Measurements from ENCODE around the gene TCAP. TPM values are rescaled to one million over a fixed set of nuclear protein-coding genes. Genes with fewer than 3 reads are reported as not detected.

Gene TCAP
- total RNA-seq, 2 experiments from 2014 or later: 0.82 to 0.92 TPM

DNA sequence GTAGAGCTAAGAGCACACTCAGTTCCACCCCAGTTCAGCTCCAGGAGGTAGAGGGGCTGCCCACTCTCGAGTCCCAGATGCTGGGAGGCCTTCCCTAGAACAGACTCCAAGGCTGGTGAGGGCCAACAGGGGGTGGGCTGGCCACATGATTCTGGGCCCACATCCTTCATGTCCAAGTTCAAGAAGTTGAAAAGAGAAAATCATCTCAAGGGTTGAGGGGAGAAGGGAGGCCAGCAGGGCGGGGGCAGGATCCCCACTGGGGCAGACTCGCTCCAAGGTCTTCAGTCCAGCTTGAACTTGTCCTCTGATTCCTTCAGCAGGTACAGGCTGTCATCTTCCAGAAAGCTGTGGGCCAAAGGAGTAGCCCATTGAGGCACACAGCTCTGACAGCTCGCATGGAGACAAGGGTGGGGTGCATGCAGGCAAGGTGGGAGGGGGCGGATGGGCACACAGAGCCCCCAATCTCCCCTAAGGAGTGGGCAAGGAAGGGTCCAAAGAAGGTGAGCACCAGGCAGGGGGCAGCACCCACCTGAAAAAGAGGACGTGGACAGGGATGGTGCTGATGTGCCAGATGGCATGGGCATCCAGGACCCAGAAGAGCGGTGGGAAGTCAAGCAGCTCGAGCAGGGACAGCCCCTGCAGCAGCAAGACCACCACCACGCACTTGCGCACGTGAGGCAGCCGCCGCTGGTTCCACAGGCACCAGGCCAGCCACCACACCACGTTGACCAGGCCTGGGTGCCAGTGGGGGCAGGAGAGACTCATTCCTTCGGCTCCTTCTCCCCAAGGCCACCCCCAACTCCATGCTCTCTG, 7.6 kb downstream of the TCAP start:
- ChIA-PET CTCF (interaction anchor here (0.6 to 2.5 kb wide), 6 partner anchors 9 to 63 kb away, joined by 3 to 11 read pairs (median 6); partner anchors contain the start of gene MIEN1), POLR2A (interaction anchor here (0.9 kb wide), 1 partner anchor 15 kb away, joined by 4 read pairs; the partner anchor contains the start of gene PGAP3)

DNA sequence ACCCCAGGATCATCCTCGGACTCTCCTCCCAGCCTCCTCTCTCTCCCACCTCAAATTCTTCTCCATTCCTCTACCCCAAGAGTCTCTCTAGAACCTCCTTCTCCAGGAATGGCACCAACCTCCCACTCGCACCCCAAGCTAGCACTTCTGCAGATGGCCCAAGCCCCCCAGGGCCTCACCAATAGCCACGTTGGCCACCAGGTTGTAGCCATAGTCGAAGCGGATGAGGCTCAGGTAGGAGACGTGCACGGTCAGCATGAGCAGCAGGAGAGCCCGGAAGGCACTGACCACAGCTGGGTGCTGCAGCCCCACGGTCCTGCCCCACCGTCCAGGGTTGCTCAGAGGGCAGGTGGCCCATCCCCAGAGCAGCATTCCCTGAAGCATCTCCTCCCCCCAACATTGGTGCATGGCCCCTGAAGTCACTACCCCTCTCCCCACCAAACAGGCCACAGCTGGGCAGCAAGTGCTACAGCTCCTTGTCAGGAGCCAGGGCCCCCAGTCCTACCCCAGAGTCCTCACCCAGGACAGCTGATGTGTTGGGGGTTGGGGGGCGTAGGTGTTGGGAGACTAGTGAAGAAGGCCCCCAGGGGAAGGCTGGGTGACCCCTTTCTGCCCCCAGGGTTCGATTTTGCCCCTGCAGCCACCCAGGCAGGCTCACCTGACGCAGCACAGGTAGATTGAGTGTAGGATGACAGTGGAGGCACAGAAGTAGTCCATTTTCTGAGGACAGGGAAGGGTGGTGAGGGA, 8.4 kb downstream of the TCAP start:
- ChIA-PET CTCF (interaction anchor here (0.6 to 2.5 kb wide), 4 partner anchors 9 to 63 kb away, joined by 3 to 11 read pairs (median 4); partner anchors contain the start of gene MIEN1), POLR2A (no interaction called here)

DNA sequence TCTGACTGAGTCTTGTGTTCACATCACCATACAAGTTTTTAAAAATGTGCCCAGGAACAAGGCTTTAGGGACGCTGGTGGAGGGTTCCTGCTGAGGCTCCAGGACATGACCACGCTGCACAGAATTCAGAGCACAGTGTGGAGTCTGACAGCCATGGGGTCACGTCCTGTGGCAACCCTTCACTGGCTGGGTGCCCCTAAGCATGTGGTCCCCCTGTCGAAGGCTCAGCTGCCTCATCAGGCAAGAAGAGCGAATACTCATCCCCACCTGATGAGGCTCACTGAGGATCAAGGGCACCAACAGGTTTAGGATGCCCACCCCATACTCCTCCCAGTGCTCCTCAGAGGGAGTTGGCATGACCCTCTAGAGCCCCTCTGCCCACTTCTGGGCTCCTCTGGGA, 9.0 kb downstream of the TCAP start:
- ChIA-PET POLR2A (no interaction called here), CTCF (interaction anchor here (0.9 to 2.5 kb wide), 2 partner anchors 51 to 55 kb away, joined by 3 to 11 read pairs; partner anchors contain the start of gene MIEN1)

DNA sequence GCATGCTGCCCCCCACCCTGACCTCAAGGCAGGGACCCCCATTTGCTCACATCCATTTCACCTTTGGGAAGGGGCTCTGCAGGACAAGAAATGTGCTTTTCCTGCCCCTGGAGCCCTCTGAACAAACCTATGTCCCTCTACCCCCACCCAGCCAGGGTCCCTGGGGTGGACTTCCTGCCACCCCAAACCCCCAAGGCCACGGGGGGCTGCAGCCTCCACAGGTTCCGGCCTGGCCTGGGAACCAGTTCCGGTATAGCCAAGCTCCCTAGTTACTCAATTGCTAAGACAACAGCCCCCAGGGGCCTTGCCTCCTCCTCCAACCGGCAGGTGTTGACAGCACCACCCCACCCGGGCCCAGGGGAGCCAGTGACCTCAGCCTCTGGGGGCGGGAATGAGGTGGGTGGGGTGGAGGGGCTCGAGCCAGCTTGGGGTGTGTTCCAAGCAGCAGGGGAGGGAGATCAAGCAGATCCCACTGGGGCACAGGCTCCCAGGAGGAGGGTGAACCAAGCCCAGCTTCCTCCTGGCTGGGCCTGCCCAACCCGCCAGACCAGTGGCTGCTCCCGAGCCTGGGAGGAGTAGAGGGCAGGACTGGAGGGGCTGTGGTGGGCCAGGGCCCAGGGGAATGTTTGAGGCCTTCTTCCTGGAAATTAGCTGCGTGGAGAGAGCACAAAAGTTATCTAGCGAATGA, 9.7 kb downstream of the TCAP start:
- ChIA-PET POLR2A (no interaction called here), CTCF (interaction anchor here (0.6 to 2.6 kb wide), 6 partner anchors 21 to 256 kb away, joined by 3 to 7 read pairs (median 3); no protein-coding TSS in a partner anchor)

GRCh38 chr17:39675390-39676082, 10.4 kb downstream of the TCAP start:
- CTCF ChIA-PET: interaction anchor here (0.6 to 2.6 kb wide), 7 partner anchors 22 to 255 kb away, joined by 3 to 7 read pairs (median 3); partner anchors contain the start of gene MIEN1
- POLR2A ChIA-PET: no interaction called here

- POLR2A ChIA-PET: no interaction called here
Observed at GRCh38 chr17:39676198-39676819, 11.2 kb downstream of the TCAP start.

GRCh38 chr17:39677072-39677471, 11.9 kb downstream of the TCAP start:
- POLR2A ChIA-PET: interaction anchor here (0.6 kb wide), 1 partner anchor 20 kb away, joined by 5 read pairs; no protein-coding TSS in a partner anchor
- CTCF ChIA-PET: interaction anchor here (0.7 to 5.5 kb wide), 5 partner anchors 9 to 55 kb away, joined by 3 to 28 read pairs (median 7); partner anchors contain the start of genes MIEN1 and PNMT

More at GRCh38 chr17:39676198-39676819, 11.2 kb downstream of the TCAP start:
- CTCF ChIA-PET: interaction anchor here (0.9 to 5.5 kb wide), 5 partner anchors 22 to 54 kb away, joined by 3 to 26 read pairs (median 5); partner anchors contain the start of gene MIEN1

GRCh38 chr17:39677542-39678339, 12.6 kb downstream of the TCAP start:
- CTCF ChIA-PET: interaction anchor here (0.7 to 5.5 kb wide), 4 partner anchors 9 to 56 kb away, joined by 3 to 28 read pairs (median 15); partner anchors contain the start of gene PNMT
- POLR2A ChIA-PET: interaction anchor here (0.5 kb wide), 1 partner anchor 14 kb away, joined by 3 read pairs; no protein-coding TSS in a partner anchor

- CTCF ChIA-PET: interaction anchor here (1.0 to 5.5 kb wide), 4 partner anchors 9 to 57 kb away, joined by 4 to 28 read pairs (median 15); partner anchors contain the start of genes PGAP3 and PNMT
- POLR2A ChIA-PET: interaction anchor here (0.5 kb wide), 1 partner anchor 13 kb away, joined by 3 read pairs; no protein-coding TSS in a partner anchor
Observed at GRCh38 chr17:39678340-39679116, 13.4 kb downstream of the TCAP start.

DNA sequence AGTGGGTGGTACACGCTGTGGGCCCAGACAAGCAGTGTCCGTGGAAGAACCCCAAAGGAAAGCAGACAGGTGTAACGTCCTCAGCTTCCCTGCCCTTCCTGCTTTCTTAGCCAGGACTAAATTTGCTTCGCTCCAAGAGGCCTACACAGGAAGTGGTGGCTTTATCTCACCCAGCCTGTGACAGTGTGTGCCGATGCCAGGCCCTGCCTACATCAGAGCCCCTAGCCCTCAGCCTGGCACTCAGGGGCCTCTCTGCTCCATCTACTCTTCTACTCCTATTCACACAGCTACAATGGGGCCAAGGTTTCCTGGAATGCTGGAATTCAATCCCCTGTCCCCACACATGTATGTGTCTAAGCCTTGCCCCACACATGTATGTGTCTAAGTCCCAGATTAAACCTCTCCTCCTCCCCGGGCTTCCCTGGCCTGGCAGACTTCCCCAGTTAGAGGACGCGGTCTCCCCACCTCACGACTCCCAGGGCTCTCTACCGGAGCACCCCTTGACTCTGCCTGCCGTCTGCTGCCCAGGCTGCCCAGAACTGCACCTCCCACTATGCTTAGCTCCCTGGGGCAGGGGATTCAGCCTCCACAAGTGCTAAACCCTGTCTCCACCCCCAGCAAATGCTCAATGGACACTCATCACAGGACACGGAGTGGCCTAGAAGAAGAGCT, 14.5 kb downstream of the TCAP start:
- CTCF ChIA-PET: interaction anchor here (1.2 to 5.5 kb wide), 5 partner anchors 8 to 57 kb away, joined by 3 to 28 read pairs (median 10); partner anchors contain the start of genes PGAP3 and PNMT
- POLR2A ChIA-PET: interaction anchor here (0.6 kb wide), 1 partner anchor 316 kb away, joined by 3 read pairs; no protein-coding TSS in a partner anchor

- ChIA-PET POLR2A (no interaction called here), CTCF (no interaction called here)
Observed at GRCh38 chr17:39683295-39683939, 18.3 kb downstream of the TCAP start.

GRCh38 chr17:39684369-39685192, 19.4 kb downstream of the TCAP start:
- ChIA-PET POLR2A (interaction anchor here (0.7 kb wide), 1 partner anchor 16 kb away, joined by 4 read pairs; no protein-coding TSS in a partner anchor), CTCF (interaction anchor here (0.6 kb wide), 1 partner anchor 165 kb away, joined by 6 read pairs; no protein-coding TSS in a partner anchor)

GRCh38 chr17:39687101-39687545, 22.0 kb downstream of the TCAP start:
- ChIA-PET CTCF (interaction anchor here (1.0 to 1.1 kb wide), 2 partner anchors 16 to 18 kb away, joined by 3 to 6 read pairs; no protein-coding TSS in a partner anchor), POLR2A (interaction anchor here (1.4 kb wide), 1 partner anchor 15 kb away, joined by 4 read pairs; no protein-coding TSS in a partner anchor)
